NK-92 treated with Interleukin-12 subunit alpha and Interleukin-12 subunit beta, amount 100 ng/mL, for 24 hours (cell line): ENCODE data around the gene TGFBR3.

Experiments used
- DNase-seq: peaks from one replicate; lab custom pipeline; 2025; lab: John Stamatoyannopoulos, UW

TGFBR3 gene

DNA sequence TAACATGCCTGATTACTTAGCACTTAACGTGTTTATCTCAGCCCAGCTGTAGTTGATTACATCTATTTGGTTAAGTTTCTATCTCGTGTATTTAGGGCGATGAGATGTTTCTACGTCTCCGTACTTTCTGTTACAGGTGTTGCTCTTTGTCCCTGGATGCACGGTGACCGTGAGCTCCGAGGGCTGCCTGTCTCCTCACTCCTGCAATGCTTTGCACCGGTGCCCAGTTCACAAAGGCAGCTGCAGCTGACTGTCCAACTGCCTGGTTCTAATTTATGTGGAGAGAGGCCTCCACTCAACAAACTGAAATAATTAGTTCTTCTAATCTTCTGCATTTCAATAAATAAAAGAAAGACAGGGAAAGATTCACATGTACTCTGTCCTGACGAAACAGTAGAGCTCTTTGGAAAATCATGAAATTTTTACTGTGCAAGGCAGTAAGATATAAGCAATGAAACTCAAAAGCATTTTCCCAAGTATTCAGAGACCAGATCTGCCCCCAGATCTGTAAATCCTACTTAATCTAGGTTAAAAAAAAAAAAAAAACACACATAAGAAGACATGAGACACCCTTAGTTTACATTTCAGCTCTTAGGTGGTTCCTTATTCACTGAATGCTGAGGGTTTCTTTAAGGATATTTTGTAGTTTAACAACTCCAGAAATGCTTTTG, 108.2 kb downstream of the TGFBR3 start:
- no peak for DNase-seq

DNA sequence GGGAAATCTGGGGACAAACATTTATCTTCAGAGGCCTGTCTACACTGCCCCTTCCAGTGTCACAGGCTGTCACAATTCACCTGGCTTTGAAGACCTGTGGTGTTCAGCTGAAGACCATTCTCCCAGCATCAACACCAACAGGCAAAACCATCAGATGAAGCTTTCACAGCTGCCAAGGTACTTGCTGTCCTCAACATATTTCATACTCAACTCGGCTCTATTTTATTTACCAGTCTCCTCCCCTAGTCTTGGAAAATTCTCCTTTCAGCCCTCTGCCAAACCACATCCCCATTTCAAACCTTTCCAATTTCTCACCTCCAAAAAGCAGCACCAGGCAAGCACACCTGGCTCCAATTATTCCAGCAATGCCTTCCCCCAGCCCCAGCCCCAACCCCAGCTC, 108.8 kb downstream of the TGFBR3 start:
- no peak for DNase-seq

DNA sequence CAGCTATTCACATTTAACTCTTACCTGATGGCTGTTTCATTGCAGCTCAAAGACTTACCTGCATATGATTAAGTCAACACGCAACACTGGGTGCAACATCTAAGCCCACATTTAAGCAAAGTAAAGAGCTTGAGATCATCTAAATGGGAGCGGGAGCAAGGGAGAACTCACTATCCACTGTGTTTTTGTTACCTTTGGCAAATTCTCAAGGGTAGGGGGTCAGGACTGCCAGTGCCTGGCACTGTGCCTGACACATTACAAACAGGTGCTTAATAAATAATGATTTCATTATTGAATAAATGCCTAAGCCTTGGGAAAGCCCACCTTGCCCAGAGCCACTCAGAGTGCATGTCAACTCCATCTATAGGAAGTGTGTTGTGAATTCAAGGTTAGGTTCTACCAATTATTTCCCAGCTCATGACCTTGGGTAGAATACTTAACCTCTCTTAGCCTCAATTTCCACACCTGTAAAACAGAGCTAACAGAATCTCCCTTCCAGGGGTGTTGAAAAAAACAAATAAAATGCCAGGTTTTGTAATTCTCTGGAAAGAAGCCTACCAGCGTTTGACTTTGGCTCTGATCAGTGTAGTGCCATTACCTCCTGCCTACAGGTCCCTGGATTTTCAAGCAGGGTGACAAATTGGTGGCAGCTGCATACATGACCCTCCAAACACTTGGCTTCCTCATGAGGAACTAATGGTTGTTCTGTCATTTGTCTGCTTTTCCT, 109.7 kb downstream of the TGFBR3 start:
- no peak for DNase-seq

DNA sequence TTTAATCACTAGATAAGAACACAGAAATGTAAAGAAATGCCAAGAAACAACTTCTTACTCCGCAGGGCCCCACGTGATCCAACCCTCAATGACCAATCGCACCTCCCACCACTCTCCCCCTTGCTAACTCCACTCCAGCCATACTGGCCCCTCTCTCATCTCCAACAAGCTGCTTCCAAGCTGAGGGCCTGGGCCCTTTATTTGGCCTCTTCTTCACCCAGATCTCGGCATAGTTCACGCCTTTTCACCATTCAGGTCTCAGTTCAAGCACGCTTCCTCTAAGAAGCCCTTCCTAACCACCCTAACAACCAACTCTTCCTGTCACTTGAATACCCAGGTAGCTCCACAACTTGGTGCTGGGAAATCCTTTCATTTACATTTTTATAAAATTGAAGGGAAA, 110.7 kb downstream of the TGFBR3 start:
- no peak for DNase-seq

DNA sequence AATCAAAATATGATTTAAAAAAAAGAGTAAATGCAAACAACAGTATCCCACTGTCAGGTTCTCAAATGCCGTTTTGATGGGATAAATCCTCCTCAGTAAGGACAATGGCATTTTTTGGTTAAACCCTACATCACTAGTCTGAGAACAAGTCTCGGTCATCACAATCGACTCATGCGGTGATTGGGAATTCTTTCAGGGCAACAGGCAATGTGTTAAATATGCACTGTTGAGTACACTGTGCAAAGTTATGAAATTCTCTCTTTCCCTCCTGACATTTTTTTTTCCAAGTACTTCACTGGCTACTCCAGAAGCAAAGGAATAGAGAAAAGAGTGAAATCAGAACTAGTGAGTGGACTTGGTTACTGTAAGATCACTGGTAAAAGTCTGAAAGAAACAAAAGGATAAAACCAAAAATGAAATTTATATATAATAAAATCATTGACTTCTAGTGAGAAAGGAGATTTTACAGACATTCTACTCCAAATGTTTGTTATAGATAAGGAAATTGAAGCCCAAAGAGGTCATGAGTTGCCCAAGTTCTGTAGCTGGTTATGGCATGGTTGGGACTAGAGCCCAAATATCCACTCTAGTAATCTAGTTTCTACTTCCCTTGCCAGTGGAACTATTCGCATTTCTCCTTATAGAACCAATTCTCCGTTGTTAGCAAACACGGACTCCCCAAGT, 111.3 kb downstream of the TGFBR3 start:
- DNase-seq, result no peak

DNA sequence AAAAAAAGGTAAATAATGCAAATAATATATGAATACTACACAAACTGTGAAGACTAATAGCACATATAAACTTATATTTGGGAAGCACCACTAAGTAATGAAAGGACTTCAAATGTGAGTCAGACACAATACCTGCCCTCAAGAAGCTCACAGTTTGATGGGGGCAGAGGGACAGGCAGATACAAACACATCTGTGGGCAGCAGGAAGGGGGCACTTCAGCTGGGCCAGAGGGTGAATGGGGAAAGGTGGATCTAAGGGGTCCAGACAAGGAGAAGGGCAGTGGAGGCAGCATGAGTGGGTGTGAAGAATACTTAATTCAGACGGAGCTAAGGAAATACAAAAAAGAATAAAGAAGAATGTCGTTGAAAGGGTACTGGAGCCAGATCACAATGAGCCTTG, 114.2 kb downstream of the TGFBR3 start:
- DNase-seq, result no peak

DNA sequence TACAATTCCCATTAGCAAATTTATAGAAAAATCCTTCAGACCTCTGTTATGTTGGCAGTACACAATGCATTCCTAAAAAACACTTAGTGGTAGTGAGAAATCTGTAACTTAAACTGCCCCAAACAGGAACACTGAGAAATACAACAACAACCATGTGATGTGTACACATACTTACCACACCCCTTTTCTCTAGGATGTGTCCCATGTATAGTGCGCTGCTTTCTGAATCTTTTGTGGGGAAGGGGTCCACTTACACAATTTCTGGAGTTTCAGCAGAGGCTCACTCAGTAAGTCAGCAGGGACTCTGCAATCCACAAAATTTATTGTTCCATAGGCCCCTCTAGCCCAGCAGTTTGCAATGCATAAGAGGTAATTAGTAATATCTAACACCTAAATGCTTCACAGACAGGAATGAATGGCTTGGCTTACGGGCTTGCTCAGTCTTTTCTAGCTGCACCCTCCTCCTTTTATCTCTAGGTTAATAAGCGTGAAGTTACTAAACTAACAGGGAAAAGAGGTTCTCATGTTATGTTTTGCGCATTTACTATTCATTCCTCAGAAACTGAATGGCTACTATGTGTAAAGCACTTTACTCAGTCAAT, 115.2 kb downstream of the TGFBR3 start:
- DNase-seq, result no peak

DNA sequence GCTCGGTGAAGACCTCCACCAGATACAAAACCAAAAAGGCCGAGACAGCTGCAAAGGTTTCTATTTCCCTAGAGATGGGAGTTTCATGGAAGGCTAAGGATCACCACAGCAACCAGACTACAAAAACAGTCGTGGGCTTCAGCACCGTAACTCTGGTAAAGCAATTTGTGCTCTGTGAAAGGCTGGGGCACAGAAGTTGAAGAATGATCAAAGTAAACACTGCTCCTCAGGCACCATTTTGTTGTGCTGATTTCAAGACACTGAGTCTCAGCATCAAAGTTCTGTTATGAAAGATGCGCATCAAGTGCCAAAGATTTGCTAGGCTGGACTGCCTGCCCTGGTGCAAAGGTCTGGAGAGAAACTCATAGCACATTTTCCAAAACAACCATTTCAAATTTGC, 116.2 kb downstream of the TGFBR3 start:
- DNase-seq, result no peak

DNA sequence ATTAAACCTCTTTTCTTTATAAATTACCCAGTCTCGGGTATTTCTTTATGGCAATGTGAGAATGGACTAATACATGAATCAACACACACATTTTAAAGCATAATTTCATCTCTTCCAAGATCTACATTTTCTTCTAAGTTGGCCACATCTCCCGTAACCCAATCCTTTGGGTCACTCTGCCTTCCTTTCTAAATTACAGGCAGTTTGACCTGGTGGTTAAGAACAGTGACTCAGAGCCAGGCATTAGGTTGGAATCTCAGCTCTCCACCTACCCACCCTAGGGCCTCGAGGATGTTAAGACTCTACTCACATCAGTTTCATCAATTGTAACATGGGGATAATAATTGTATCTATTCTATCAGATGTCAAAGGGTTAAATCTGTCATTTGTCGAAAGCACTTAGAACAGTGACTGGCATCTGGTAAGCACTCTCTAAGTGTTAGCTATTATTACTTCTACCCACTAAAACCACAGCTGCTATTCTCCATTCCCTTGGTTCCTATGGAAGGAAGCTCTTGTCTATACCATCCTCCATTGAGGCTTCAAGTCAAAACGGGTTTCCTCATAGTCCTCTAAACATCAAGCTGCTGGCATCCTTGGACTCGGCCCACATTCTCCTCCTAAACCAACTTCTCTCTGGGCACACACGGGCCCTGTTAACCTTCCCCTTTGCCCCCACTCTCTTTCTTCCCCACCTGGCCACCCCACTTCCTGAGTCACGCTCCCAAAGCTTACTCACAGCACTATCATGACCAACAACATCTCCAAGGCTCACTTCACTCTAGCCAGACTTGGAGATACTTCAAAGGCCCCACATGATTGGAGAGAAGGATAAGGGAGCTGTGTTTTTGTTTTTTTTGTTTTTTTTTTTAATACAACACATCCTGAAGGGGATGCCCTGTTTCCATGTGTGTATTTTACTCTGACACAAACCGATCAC, 116.9 kb downstream of the TGFBR3 start:
- no peak for DNase-seq

DNA sequence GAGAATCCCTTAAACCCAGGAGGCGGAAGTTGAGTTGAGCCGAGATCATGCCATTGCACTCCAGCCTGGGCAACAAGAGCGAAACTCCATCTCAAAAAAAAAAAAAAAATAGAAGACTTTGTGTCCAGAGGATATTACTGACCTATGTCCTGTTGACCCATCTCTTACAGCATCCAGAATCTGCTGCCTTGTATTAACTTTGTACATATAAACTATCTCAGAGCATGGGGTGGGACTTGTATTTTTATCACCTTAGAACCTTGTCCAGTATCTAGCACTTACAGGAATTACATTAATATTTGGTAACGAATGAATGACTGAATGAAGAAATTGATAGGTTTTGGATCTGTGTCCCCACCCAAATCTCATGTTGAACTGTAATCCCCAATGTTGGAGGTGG, 117.8 kb downstream of the TGFBR3 start:
- no peak for DNase-seq

DNA sequence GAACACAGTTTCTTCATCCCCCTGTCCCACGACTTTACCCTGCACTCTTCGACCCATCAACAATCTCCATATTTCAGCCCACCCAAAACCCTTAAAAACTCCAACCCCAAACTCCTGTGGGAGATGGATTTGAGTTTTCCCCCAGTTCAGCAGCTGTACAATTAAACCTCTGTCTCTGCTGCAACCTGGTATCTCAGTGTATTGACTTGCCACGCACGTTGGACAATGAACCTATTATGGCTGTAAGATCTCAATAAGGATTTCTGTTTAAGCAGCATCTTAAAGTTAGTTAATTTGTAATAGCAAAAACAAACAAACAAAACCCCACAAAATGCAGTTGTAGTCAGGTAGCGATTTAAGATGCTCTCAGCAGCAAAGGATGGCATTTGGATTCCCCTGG, 119.1 kb downstream of the TGFBR3 start:
- no peak for DNase-seq

DNA sequence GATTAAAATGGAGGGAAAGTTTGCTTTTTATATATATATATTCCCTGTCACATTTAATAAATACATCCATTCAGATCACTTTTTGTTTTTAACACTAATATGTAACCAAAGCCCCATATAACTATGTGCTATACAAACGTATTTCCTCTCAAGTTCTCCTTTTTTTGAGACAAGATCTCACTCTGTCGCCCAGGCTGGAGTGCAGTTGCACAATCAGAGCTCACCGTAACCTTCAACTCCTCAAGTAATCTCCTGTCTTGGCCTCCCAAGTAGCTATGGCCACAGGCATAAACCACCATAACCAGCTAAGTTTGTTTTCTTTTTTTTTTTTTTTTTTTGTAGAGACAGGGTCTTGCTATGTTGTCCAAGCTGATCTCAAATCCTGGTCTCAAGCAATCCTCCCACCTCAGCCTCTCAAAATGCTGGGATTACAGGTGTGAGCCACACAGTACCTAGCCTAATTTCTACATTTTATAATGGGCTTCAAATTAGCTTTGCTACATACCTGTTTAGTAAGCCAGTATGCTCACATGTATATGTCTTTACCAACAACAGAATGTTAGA, 120.0 kb downstream of the TGFBR3 start:
- DNase-seq, result no peak

DNA sequence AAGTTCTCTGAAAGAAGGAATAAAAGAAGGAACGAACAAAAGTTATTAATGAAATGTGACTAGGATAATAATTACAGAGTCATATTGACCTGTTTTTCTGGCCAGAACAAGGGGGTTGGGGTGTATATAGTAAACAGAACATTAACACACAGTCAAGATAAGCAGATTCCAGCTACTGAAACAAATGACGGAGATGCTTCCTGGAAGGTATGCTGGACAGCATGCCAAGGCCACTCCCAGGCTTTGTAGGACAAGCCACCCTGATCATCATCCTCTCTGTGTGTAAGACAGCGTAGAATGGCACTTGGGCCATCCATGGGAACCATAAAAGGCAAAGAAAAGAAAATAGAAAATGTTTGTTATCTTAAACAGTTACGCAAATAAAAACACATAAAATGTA, 120.7 kb downstream of the TGFBR3 start:
- DNase-seq, result no peak

DNA sequence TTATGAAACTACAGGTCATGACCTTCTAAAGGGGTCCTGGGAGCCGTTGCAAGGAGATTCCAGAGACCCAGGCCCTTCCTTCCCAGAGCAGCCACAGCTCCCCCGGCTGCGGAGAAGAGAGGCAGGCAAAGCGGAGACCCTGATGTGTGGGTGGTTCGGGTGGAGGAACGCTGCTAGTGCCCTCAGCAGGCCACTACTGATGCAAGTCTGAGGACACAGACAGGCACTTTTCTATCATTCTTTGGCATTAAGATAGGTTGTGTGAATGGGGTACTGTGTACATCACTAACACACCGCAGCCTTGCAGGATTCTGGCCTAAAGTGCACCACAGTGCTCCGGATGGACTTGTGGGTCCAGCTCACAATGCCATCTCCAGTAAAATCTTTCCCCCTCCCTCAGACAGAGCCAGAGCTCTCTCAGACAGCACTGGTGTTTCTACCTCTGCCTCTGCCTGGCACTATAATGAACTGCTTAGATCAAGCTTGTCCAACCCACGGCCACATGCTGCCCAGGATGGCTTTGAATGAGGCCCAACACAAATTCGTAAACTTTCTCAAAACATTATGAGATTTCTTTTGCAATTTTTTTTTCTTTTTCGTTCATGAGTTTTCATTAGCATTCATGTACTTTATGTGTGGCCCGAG, 121.4 kb downstream of the TGFBR3 start:
- DNase-seq, result no peak

DNA sequence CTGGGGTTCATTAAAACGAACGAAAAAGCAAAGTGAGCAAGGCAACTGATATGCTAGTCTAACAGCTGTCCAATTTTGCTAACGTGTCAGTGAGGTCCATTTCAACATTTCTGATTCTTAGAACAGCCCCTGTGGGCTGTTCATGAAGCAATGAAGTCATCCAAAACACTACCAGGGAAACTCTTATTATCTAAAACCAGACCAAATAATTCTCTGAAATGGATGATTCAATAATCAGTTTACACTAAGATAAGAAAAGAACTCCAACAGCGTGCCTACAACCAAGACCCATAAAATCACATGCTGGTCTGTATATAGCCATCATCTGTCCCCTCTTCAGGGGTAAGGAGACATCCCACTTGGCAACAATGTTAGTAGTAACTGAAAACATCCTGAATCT, 122.7 kb downstream of the TGFBR3 start:
- DNase-seq, result no peak

DNA sequence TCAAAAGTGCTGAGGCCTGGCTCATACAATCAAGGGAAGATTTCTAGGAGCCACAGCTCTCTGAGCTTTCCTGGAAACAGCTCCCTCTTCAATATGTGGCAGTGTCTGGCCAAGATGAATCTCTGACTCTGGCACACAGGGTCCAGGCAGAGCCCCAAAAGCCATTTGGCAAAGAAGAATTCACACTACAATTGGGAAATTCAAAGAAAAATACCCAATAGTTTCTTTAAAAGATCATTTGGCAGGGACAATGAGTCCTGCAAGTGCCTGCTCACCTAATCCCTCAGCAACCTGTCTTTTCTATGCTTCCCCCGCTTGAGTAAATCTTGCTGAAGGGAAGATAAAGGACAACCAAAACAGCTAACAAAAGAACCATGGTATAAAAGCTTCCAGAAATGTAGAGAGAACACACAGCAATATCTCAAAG, 124.6 kb downstream of the TGFBR3 start:
- DNase-seq, result no peak

DNA sequence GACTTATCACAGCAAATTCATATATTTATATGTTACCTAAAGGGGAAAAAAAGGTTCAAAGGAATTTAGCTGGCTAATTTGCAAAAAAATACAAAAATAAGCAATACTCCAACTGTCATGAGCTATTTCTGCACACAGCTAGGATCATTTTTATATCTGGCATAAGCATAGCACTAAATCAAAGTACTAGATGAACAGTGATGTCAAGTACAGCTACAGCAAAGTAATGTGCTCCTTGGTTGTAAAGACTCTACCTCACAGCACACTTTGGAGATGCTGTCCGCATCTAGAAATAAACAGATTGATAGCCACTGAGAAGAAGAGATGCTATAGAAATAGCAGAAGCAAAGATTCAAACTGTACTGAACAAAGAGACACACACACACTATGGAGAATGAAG, 125.4 kb downstream of the TGFBR3 start:
- DNase-seq, result no peak

DNA sequence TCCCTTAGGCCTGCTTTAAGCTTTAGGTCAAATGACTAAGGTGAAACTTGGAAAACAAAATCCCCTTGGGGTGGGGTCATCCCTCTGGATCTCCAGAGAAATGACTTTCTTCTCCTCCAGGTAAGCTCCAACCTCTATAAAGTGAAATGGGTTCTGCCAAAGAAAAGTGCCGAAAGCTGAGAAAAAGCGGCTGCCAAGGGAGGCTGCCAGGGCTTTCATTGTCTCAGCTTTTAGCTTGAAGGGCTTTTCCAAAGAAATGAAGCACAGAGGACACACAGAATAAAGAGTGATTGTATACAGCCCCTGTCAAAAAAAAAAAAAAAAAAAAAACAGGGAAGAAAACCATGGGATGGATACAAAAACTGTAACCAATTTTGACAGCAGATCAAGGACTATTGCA, 126.9 kb downstream of the TGFBR3 start:
- DNase-seq, result no peak

DNA sequence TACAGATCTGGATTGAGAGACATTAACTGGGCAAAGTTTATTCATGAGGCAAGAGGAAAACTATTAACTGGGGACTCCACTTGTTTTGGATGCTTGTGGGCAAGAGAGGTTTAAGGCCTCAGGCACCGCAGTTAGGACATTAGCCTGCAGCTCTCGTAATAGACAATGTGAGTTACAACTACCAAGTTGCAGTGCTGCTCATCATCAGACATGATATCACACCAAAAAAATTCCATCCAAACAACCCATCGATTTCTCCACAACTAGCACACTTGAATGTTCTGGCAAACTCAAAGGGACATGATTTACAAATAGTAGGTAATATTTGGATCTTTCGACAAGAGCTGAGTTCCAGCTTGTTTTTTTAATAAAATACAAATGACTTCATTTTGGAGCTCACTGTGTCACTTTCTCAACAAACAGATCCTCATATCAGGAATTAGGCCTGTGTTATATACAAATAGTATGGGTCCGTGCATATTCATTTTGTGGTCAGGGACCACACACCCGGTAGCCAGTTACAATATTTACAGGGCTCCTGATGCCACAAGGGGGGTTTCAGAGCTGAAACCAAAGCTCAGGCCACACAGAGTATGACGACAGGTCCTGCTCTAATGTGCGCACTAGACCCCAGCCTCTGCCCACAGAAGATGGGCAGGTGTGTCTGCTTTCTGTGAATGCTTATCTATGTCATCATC, 128.0 kb downstream of the TGFBR3 start:
- DNase-seq, result no peak

DNA sequence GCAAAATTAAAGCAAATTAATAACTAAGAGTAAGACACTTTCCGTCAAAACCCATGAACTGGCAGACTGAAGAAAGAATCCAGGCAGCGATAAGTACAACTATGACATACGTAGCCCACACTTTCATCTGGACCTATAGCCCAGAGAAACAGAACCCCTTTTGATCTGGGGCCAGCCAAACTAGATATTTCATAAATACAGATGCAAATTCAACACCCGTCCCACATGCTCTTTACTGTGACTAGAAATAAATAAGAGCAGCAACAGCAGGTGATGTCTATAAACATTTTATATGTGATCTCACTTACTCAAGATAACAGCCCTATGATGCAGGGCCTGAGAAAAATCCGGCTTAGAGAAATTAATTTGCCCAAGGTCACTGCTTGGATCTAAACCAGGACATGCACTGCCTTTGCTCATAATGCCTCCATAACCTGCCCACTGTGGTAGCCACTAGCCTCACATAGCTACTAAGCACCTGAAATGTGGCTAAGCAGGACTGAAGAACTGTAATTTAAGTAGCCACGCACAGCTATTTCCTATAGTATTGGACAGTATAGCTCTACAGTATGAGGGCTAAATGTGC, 130.2 kb downstream of the TGFBR3 start:
- no peak for DNase-seq
